ENCODE results near the gene XCR1.

The XCR1 gene

DNA sequence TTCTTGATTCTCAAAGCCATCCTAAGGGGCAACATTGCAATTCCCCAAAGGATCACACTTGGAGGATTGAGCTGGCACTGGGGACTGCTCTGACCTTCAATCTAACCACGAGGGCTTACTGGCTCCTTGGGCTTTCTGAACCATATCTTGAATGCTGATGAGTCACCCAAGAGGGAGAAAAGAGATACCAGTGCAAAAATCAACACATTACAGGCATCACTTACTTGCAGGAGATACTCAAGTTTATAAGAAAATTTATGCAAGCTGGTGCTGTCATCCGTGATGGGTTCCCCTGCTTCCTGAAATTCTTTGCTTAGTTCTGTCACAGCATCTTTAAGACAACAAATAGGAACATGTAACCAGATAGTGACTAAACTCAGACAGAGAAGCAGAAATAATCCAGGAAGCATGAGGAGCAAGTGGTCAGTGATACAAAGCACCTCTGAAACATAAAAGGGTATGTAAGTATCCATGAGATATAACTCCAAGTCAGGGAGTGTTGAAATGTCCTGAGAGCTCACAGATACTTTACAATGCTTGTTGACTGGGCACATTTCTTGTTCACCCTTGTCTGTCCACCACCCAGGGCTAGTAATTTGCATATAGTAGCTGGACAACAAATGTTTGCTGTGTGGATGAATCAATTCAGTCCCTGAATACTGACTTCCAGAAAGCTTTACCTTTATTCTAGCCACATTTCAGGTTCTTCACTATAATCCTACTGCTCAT is 45.8 kb downstream of the XCR1 start:
- TF ChIP-seq, protein P1, sequence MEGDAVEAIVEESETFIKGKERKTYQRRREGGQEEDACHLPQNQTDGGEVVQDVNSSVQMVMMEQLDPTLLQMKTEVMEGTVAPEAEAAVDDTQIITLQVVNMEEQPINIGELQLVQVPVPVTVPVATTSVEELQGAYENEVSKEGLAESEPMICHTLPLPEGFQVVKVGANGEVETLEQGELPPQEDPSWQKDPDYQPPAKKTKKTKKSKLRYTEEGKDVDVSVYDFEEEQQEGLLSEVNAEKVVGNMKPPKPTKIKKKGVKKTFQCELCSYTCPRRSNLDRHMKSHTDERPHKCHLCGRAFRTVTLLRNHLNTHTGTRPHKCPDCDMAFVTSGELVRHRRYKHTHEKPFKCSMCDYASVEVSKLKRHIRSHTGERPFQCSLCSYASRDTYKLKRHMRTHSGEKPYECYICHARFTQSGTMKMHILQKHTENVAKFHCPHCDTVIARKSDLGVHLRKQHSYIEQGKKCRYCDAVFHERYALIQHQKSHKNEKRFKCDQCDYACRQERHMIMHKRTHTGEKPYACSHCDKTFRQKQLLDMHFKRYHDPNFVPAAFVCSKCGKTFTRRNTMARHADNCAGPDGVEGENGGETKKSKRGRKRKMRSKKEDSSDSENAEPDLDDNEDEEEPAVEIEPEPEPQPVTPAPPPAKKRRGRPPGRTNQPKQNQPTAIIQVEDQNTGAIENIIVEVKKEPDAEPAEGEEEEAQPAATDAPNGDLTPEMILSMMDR (IDR thresholded peaks at IDR 0.05; ENCODE audit: borderline replicate concordance, insufficient read depth, low read depth, low read length) = no peak
- no peak overlapping the region for H3K4me3 ChIP-seq (ENCODE audit: low read depth, low read length)

- TF ChIP-seq, protein P1 (IDR thresholded peaks at IDR 0.05; ENCODE audit: borderline replicate concordance, insufficient read depth, low read depth, low read length) = no peak
- H3K4me3 ChIP-seq (ENCODE audit: low read depth, low read length) = no peak overlapping the region
These were observed 46.5 kb downstream of the XCR1 start for GRCh38 chr3:45980819-45981218.

- TF ChIP-seq, protein P1 (IDR thresholded peaks at IDR 0.05; ENCODE audit: borderline replicate concordance, insufficient read depth, low read depth, low read length) = no peak
These were observed 47.0 kb downstream of the XCR1 start for GRCh38 chr3:45980229-45980813.

GRCh38 chr3:45979378-45979777 is 47.9 kb downstream of the XCR1 start:
- H3K4me3 ChIP-seq (ENCODE audit: low read depth, low read length) = no peak overlapping the region
- TF ChIP-seq, protein P1 (IDR thresholded peaks at IDR 0.05; ENCODE audit: borderline replicate concordance, insufficient read depth, low read depth, low read length) = no peak

More at GRCh38 chr3:45980229-45980813, 47.0 kb downstream of the XCR1 start:
- no peak overlapping the region for H3K4me3 ChIP-seq (ENCODE audit: low read depth, low read length)

DNA sequence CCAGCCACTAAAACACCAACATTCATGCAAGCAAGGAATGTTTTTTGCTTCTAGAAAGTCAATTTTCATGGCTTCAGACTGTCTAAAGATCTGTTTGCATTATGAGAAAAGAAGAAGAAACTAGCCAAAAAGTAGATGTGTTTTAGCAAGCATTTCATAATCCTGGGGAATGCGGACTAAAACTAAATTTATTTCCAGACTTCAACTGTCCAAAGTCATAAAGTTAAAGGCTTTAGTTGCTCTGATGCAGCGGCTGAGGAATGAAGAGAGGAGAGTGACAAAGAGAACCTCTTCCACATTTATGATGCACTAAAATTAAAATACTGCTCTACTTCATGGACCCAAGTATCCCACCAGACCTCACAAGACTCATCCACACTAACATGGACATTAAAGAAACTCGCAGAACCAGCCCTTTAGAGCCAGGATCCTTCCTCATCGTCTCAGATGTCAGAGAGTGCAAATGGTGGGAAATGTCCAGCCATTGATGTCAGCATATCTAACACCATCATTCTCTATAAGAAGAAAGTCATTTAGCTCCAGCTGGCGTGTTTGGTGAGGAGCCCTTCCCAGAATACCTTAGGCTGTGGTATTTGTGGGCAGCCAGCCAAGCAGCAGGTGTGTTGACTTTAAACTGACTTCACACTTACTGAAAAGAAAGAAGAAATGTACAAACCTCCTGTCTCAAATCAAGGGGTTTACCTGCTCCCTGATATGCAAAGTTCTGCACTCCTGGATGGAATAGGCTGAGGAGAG is 49.1 kb downstream of the XCR1 start:
- TF ChIP-seq, protein P1 (IDR thresholded peaks at IDR 0.05; ENCODE audit: borderline replicate concordance, insufficient read depth, low read depth, low read length) = no peak
- no peak overlapping the region for H3K4me3 ChIP-seq (ENCODE audit: low read depth, low read length)

DNA sequence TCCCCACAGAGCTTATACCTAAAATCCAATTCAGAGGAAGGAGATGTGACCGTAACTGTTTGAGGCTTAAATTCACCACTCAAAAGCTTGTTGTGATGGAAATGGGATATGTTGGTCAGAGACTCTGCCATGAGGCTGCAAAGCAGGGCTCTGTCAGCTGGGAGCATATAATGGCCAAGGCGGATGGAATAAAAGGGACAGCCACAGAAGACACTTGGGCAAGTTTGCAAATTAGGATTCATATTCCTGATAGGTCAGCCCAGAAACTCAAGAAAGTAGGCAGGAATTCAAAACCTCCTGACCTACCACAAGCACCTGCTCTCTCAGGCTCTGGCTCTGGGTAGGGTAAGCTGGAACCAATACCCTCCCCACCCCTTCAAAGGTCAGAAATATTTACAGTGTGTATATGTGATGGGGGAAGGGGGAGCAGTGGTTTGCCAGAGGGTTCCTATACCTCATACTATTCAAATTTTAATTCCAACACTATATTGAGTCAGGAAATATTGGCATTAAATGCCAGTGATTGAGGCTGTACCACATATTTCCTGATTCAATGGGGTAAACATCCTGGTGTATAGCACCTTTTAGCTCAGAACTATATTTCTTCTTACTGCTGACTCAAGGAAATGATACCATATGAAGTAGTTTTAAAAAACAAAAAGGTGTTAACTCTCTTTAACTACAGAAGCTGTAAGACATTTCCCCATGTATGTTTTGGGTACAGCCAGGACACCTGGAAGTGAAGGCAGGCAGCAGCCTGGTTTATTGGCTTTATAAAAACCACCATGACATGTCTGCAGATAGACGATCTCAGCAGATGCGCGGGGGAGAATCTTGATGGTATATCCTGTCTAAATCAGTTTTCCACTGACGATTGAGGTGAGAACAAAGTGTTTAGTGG is 50.8 kb downstream of the XCR1 start:
- TF ChIP-seq, protein P1 (IDR thresholded peaks at IDR 0.05; ENCODE audit: borderline replicate concordance, insufficient read depth, low read depth, low read length) = no peak
- no peak overlapping the region for H3K4me3 ChIP-seq (ENCODE audit: low read depth, low read length)

All from GM12875 (cell line).